ENCODE results near the gene TRHDE.

- TF ChIP-seq, protein P1, sequence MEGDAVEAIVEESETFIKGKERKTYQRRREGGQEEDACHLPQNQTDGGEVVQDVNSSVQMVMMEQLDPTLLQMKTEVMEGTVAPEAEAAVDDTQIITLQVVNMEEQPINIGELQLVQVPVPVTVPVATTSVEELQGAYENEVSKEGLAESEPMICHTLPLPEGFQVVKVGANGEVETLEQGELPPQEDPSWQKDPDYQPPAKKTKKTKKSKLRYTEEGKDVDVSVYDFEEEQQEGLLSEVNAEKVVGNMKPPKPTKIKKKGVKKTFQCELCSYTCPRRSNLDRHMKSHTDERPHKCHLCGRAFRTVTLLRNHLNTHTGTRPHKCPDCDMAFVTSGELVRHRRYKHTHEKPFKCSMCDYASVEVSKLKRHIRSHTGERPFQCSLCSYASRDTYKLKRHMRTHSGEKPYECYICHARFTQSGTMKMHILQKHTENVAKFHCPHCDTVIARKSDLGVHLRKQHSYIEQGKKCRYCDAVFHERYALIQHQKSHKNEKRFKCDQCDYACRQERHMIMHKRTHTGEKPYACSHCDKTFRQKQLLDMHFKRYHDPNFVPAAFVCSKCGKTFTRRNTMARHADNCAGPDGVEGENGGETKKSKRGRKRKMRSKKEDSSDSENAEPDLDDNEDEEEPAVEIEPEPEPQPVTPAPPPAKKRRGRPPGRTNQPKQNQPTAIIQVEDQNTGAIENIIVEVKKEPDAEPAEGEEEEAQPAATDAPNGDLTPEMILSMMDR (IDR thresholded peaks at IDR 0.05): no peak
- TF ChIP-seq POLR2A (IDR thresholded peaks at IDR 0.05): no peak
Measured at GRCh38 chr12:72256725-72257124, 15.4 kb upstream of the TRHDE start.
